IMR-90 (cell line): ENCODE results near the gene CAMK2B. TPM values are rescaled to one million over a fixed set of nuclear protein-coding genes. Genes with fewer than 3 reads are reported as not detected.

Experiments
- ATAC-seq: fragments of 200-7000 bp; cut with Tn5 transposase; 2 replicates; pipeline ENCODE4 v1.9.1; 2020; ENCODE audit warnings: low read depth, mild to moderate bottlenecking, moderate library complexity
- BruUV-seq: library from RNA; stranded (reverse); fragments of 400-500 nt; replicated peaks from 2 replicates; lab custom pipeline; 2021; lab: Mats Ljungman, UMichigan
- CTCF ChIA-PET: fragments of 300-600 bp; formaldehyde crosslinking; extraction: SDS; loops from one replicate; lab custom pipeline; 2021; ENCODE audit warnings: antibody characterized with exemption; lab: Yijun Ruan, JAX
- POLR2A ChIA-PET: fragments of 300-600 bp; sonication (Branson Sonifier 250); formaldehyde crosslinking; loops from one replicate; lab custom pipeline; 2022; ENCODE audit warnings: antibody characterized with exemption; ENCODE audit not compliant: unreplicated experiment; lab: Charles Lee
- DNase-seq: peaks from one replicate; pipeline ENCODE4 v3.0.0; 2013
- H2AFZ ChIP-seq: replicated peaks from 2 replicates; pipeline ENCODE3; 2013; ENCODE audit warnings: low read length, mild to moderate bottlenecking; ENCODE audit not compliant: poor library complexity
- H2AK5ac ChIP-seq: 2 replicates; pipeline ENCODE4 v1.6.1; 2013; ENCODE audit warnings: low read depth, low read length, inconsistent platforms
- H2AK9ac ChIP-seq: replicated peaks from 2 replicates; pipeline ENCODE3; 2013; ENCODE audit warnings: mild to moderate bottlenecking, low read depth, low read length, moderate library complexity; ENCODE audit not compliant: poor library complexity
- H2BK120ac ChIP-seq: 2 replicates; pipeline ENCODE4 v1.6.1; 2013; ENCODE audit warnings: low read depth, low read length, inconsistent platforms
- H2BK15ac ChIP-seq: 3 replicates; pipeline ENCODE4 v1.6.1; 2013; ENCODE audit warnings: low read depth, low read length, inconsistent platforms
- H2BK20ac ChIP-seq: 2 replicates; pipeline ENCODE4 v1.6.1; 2013; ENCODE audit warnings: low read depth, mild to moderate bottlenecking, inconsistent platforms, low read length, moderate library complexity
- H2BK5ac ChIP-seq: 2 replicates; pipeline ENCODE4 v1.6.1; 2013; ENCODE audit warnings: mild to moderate bottlenecking, low read depth, low read length, inconsistent platforms; ENCODE audit not compliant: poor library complexity, severe bottlenecking
- H3K14ac ChIP-seq: replicated peaks from 2 replicates; pipeline ENCODE4 v1.6.1; 2013; ENCODE audit warnings: low read depth, low read length, inconsistent platforms
- H3K18ac ChIP-seq: 2 replicates; pipeline ENCODE4 v1.6.1; 2013; ENCODE audit warnings: low read depth, low read length, control low read depth
- H3K23ac ChIP-seq: 2 replicates; pipeline ENCODE4 v1.6.1; 2013; ENCODE audit warnings: low read depth, low read length, inconsistent platforms
- H3K27ac ChIP-seq: 2 replicates; pipeline ENCODE4 v1.5.1; 2013; ENCODE audit warnings: mild to moderate bottlenecking, control low read depth, low read length; ENCODE audit not compliant: insufficient read depth
- H3K27me3 ChIP-seq: 2 replicates; pipeline ENCODE4 v1.6.1; 2013; ENCODE audit warnings: low read length; ENCODE audit not compliant: control insufficient read depth, insufficient read depth
- H3K36me3 ChIP-seq: 2 replicates; pipeline ENCODE4 v1.6.1; 2013; ENCODE audit warnings: low read length, mixed read lengths; ENCODE audit not compliant: control insufficient read depth, insufficient read depth
- H3K4ac ChIP-seq: 2 replicates; pipeline ENCODE4 v1.6.1; 2013; ENCODE audit warnings: low read depth, low read length, inconsistent platforms
- H3K4me1 ChIP-seq: 2 replicates; pipeline ENCODE4 v1.6.1; 2013; ENCODE audit warnings: low read length, mixed read lengths; ENCODE audit not compliant: control insufficient read depth, insufficient read depth
- H3K4me2 ChIP-seq: 2 replicates; pipeline ENCODE4 v1.6.1; 2013; ENCODE audit warnings: low read depth, mild to moderate bottlenecking, control low read depth, low read length, moderate library complexity
- H3K4me3 ChIP-seq: 2 replicates; pipeline ENCODE4 v1.5.1; 2013; ENCODE audit warnings: low read depth, mild to moderate bottlenecking, control low read depth, low read length, moderate library complexity; ENCODE audit not compliant: insufficient read depth
- H3K56ac ChIP-seq: 2 replicates; pipeline ENCODE4 v1.6.1; 2013; ENCODE audit warnings: low read length, inconsistent platforms; ENCODE audit not compliant: insufficient read depth; ENCODE audit errors: extremely low read depth
- H3K79me1 ChIP-seq, 2 experiments: 2 replicates each; pipeline ENCODE4 v1.6.1; 2013; ENCODE audit warnings: low read length in 2 of 2, inconsistent platforms in 1 of 2, low read depth in 1 of 2
- H3K9ac ChIP-seq: 2 replicates; pipeline ENCODE4 v1.6.1; 2013; ENCODE audit warnings: low read depth, low read length, control low read depth
- H3K9me1 ChIP-seq: 2 replicates; pipeline ENCODE4 v1.6.1; 2013; ENCODE audit warnings: low read length, inconsistent platforms; ENCODE audit not compliant: insufficient read depth
- H3K9me3 ChIP-seq: 2 replicates; pipeline ENCODE4 v1.6.1; 2013; ENCODE audit warnings: low read length; ENCODE audit not compliant: control insufficient read depth, insufficient read depth
- H4K20me1 ChIP-seq: 2 replicates; pipeline ENCODE4 v1.6.1; 2013; ENCODE audit warnings: low read length, inconsistent platforms; ENCODE audit not compliant: insufficient read depth
- H4K5ac ChIP-seq: 2 replicates; pipeline ENCODE4 v1.6.1; 2013; ENCODE audit warnings: mild to moderate bottlenecking, low read depth, low read length, control low read depth
- H4K8ac ChIP-seq, 2 experiments: 2 replicates each; pipeline ENCODE4 v1.6.1; 2013; ENCODE audit warnings: low read depth in 2 of 2, low read length in 2 of 2, control low read depth in 1 of 2, inconsistent platforms in 1 of 2
- H4K91ac ChIP-seq: 2 replicates; pipeline ENCODE4 v1.6.1; 2013; ENCODE audit warnings: low read depth, low read length, inconsistent platforms; ENCODE audit not compliant: insufficient read depth
- BHLHE40 ChIP-seq: fragments of 150-350 bp; IDR thresholded peaks from 2 replicates; pipeline ENCODE4 v1.6.1; 2016; ENCODE audit warnings: mild to moderate bottlenecking, low read depth, low read length
- CEBPB ChIP-seq: IDR thresholded peaks from 2 replicates; pipeline ENCODE4 v1.6.1; 2012; ENCODE audit warnings: low read depth, low read length, improper control_type of control experiment
- CHD1 ChIP-seq: IDR thresholded peaks from 2 replicates; pipeline ENCODE4 v1.6.1; 2012; ENCODE audit warnings: low read depth, low read length, improper control_type of control experiment
- FOS ChIP-seq: fragments of 150-350 bp; IDR thresholded peaks from 2 replicates; pipeline ENCODE4 v1.6.1; 2016; ENCODE audit warnings: low read depth, low read length
- MAFK ChIP-seq: IDR thresholded peaks from 2 replicates; pipeline ENCODE4 v1.6.1; 2012; ENCODE audit warnings: low read depth, low read length, improper control_type of control experiment
- MXI1 ChIP-seq: IDR thresholded peaks from 2 replicates; pipeline ENCODE4 v1.6.1; 2012; ENCODE audit warnings: low read depth, mild to moderate bottlenecking, low read length, moderate library complexity, borderline replicate concordance
- NFE2L2 ChIP-seq: fragments of 150-350 bp; IDR thresholded peaks from 2 replicates; pipeline ENCODE4 v1.6.1; 2016; ENCODE audit warnings: low read depth, mild to moderate bottlenecking, low read length
- POLR2A ChIP-seq: IDR thresholded peaks from 2 replicates; pipeline ENCODE4 v1.6.1; 2012; ENCODE audit warnings: mild to moderate bottlenecking, low read depth, low read length
- SMC3 ChIP-seq: fragments of 150-350 bp; IDR thresholded peaks from 2 replicates; pipeline ENCODE4 v1.6.1; 2016; ENCODE audit warnings: low read depth, mild to moderate bottlenecking, antibody characterized with exemption, low read length, moderate library complexity
- WGBS, 2 experiments: methylation state at CpG; one replicate each; pipeline versions ENCODE4 v1.1.5 to v1.1.7; 2013; ENCODE audit warnings: missing lambda C conversion rate in 2 of 2; ENCODE audit not compliant: insufficient read length in 1 of 2; ENCODE audit errors: extremely low coverage in 2 of 2; 5-methylcytosine and 5-hydroxymethylcytosine counted together
- dilution Hi-C: fragments of 300-500 bp; cut with HindIII; formaldehyde crosslinking; loops from one replicate; pipeline ENCODE4 v1.14.3; 2018; ENCODE audit warnings: low sequenced_read_pairs; ENCODE audit not compliant: unreplicated experiment
- in situ Hi-C: fragments of 300-500 bp; cut with MboI; formaldehyde crosslinking; loops from 3 replicates; pipeline ENCODE4 v1.14.3; 2019; ENCODE audit warnings: low sequenced_read_pairs, inconsistent platforms, mixed read lengths
- intact Hi-C: fragments of 100-400 bp; cut with micrococcal nuclease; formaldehyde crosslinking; loops from 2 replicates; pipeline ENCODE4 v1.10.0; 2022
- polyA plus RNA-seq, 3 experiments: library from polyadenylated mRNA; depleted of rRNA; stranded (reverse); fragments of >200 nt; gene quantifications; 2 replicates each; pipeline ENCODE4 v1.2.3, GENCODE V29; 2012; ENCODE audit warnings: low replicate concordance in 1 of 3
- total RNA-seq: library from RNA; depleted of rRNA; stranded (reverse); fragments of >200 nt; gene quantifications from 2 replicates; pipeline ENCODE4 v1.2.3, GENCODE V29; 2012

Gene CAMK2B
- total and polyA plus RNA-seq, 2 of the 4 experiments (the other 2 are of a cell fraction) = 0.18 to 0.36 TPM

DNA sequence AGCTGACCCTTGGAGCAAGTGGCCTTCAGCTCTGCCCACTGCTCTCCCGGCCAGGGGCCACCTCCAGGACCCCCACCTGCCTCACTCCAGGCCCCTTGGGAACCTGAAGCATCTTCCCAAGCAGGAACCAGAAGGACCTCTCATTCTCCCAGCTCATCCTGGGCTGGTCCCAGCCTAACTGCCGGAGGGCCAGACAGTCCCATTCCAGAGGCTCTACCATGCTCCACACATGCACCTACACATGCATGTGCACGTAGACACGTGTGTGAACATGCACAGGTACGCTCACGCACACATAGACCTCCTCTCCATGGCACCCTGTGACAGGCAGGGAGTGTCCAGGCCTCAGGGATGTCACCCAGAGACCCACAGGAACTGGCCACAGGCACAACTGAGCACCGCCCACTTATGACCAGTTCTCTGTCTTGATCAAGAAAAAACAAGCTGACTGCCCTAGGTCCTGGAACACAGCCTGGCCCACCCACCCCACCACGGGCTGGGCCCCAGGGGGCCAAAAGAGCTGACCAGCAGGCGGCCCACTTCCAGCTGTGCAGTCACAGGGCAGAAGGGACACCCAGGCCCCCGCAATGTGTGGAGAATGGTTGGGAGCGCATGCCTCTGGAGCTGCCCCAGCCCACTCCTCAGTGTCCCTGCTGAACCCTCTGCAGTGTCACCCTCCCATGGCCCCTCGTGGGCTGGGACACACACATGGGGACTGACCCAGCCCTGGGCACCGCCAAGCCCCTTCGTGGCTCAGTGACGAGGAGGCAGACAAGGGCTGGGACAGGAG lies 43.4 kb downstream of the CAMK2B start (continued):
- TF ChIP-seq BHLHE40 = no peak

DNA sequence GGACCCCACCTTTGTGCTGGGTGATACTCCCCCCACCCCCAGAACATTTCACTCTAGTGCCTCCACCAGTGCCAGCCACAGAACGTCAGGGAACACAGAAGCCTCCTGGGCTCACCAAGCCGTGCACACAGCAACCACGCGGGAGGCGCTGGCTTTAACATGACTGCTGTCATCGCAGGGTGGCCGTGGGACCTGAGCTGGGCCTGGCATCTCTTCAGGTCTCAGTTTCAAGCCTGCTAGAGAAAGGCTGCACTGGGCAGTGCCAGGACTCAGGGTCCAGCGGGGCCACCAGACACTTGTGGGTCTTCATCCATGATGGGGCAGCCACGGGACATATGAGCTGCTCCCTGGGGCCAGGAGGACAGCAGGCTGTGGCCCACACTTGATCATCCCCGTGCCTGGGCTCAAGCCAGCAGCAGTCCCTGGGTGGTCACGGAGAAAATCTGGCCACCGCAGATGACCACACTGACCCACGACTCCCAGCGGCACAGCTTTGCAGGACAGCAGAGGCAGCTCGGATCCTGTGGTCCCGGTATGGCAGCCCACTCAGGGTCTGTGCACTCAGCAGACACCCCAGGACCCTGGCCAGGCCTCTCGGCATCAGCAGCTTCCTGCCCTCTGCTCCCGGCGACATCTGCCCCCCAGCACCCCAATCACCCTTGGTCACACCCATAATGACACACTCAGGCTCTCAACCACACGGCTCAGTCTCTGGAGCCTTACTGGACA lies 44.2 kb downstream of the CAMK2B start:
- H3K4ac ChIP-seq = no peak overlapping the region
- H3K79me1 ChIP-seq = no peaks in the 10 kb centered on the region
- H3K9me1 ChIP-seq = 0 out of 2 replicates have a peak, but pooled peaks cover 5% of the 10 kb centered on the region
- no peak for ATAC-seq
- no peaks in the 10 kb centered on the region for H4K20me1 ChIP-seq
- no peak overlapping the region for H2AK9ac ChIP-seq
- H2AFZ ChIP-seq = peak overlapping the region; percentile 11
- no peaks in the 10 kb centered on the region for H3K9me3 ChIP-seq
- H3K27me3 ChIP-seq = peaks cover 9% of the 10 kb centered on the region
- H3K18ac ChIP-seq = no peak overlapping the region
- no peak for TF ChIP-seq MAFK
- no peak for TF ChIP-seq CHD1
- TF ChIP-seq SMC3 = no peak
- TF ChIP-seq MXI1 = no peak
- no peak for TF ChIP-seq CEBPB
- no peak for TF ChIP-seq NFE2L2
- no peak for TF ChIP-seq FOS
- no peak for TF ChIP-seq POLR2A
- no peak overlapping the region for H2AK5ac ChIP-seq
- in situ Hi-C loops (no loop called here), dilution Hi-C loops (no loop called here), intact Hi-C loops (no loop called here)
- H4K91ac ChIP-seq = no peak overlapping the region
- DNase-seq = no peak
- H4K5ac ChIP-seq = no peak overlapping the region
- no peaks in the 10 kb centered on the region for H3K36me3 ChIP-seq
- no peak overlapping the region for H3K9ac ChIP-seq
- no peak overlapping the region for H3K14ac ChIP-seq
- no peak overlapping the region for H3K23ac ChIP-seq
- no peak overlapping the region for H3K56ac ChIP-seq
- H3K27ac ChIP-seq = no peak overlapping the region
- H2BK120ac ChIP-seq = no peak overlapping the region
- H2BK15ac ChIP-seq = no peak overlapping the region
- H3K4me3 ChIP-seq = no peak overlapping the region
- ChIA-PET POLR2A (no interaction called here), CTCF (no interaction called here)
- H3K4me1 ChIP-seq = peaks cover 5% of the 10 kb centered on the region; the same call in 1 of the 2 replicates
- no peak overlapping the region for H2BK5ac ChIP-seq
- WGBS, 2 experiments = 86% methylated on average over 18 of the region's 20 CpGs; no CpG with 5 or more reads in 1 of the 2 experiments
- no peak overlapping the region for H3K4me2 ChIP-seq
- no peak overlapping the region for H2BK20ac ChIP-seq
- H4K8ac ChIP-seq = no peak overlapping the region
- BruUV-seq = no TSS peak
